Testis (tissue), 3 donors: ENCODE results near the gene CDK14. TPM values are rescaled to one million over a fixed set of nuclear protein-coding genes. Genes with fewer than 3 reads are reported as not detected.

ENCODE experiments used
- DNase-seq: peaks from one replicate; pipeline ENCODE4 v3.0.0-alpha.2; 2019
- H3K27ac ChIP-seq, 2 donors: fragments of 200-600 bp; sonication (generic); one replicate each; pipeline ENCODE4 v1.5.1; 2019
- H3K27me3 ChIP-seq: fragments of 200-600 bp; sonication (generic); one replicate; pipeline ENCODE4 v1.5.1; 2019
- H3K36me3 ChIP-seq: fragments of 200-600 bp; sonication (generic); one replicate; pipeline ENCODE4 v1.5.1; 2017; ENCODE audit warnings: low read depth; ENCODE audit errors: missing control alignments
- H3K4me1 ChIP-seq: fragments of 200-600 bp; sonication (generic); one replicate; pipeline ENCODE4 v1.5.1; 2019
- H3K4me3 ChIP-seq, 2 donors: fragments of 200-600 bp; sonication (generic); one replicate each; pipeline ENCODE4 v1.5.1; 2017 to 2019
- H3K9me3 ChIP-seq: fragments of 200-600 bp; sonication (generic); one replicate; pipeline ENCODE4 v1.5.1; 2017
- CTCF ChIP-seq, 3 experiments: fragments of 450-650 bp in 2 of 3; fragments of 200-600 bp in 1 of 3; sonication (generic) in 1 of 3; IDR thresholded peaks; one replicate each; pipeline ENCODE4 v1.5.1; 2016 to 2019; ENCODE audit warnings: antibody characterized with exemption in 3 of 3, mild to moderate bottlenecking in 2 of 3, moderate library complexity in 1 of 3
- POLR2A ChIP-seq: fragments of 450-650 bp; IDR thresholded peaks from one replicate; pipeline ENCODE4 v1.6.1; 2017; ENCODE audit warnings: antibody characterized with exemption, mild to moderate bottlenecking, moderate library complexity
- WGBS, 2 donors: methylation state at CpG; one replicate each; pipeline ENCODE4 v1.1.5; 2018; 5-methylcytosine and 5-hydroxymethylcytosine counted together
- intact Hi-C: fragments of 100-400 bp; cut with DNase I; formaldehyde crosslinking; loops from one replicate; pipeline ENCODE4 v1.15.1; 2023; ENCODE audit warnings: low total_unique reads
- polyA plus RNA-seq: library from polyadenylated mRNA; stranded (reverse); fragments of 350-450 nt; fragmentation: Illumina TruSeq; extraction: RNeasy Lipid Tissue Mini Kit (QIAGEN cat#74804); gene quantifications from one replicate; pipeline ENCODE4 v1.2.3, GENCODE V29; 2014; ENCODE audit warnings: low read depth, low replicate concordance; ENCODE audit not compliant: insufficient read depth
- total RNA-seq, 2 donors: library from RNA; depleted of rRNA; stranded (reverse); fragments of >200 nt; gene quantifications; one replicate each; pipeline ENCODE4 v1.2.3, GENCODE V29; 2016

Gene CDK14
- total and polyA plus RNA-seq, 3 donors from 2014 or later: 18.9 to 22.7 (median 19.5) TPM

- 90 to 91% methylated on average over 3 of the region's 3 CpGs for WGBS, 2 donors
- intact Hi-C loops: no loop called here
- H3K9me3 ChIP-seq: no peaks in the 10 kb centered on the region
- H3K36me3 ChIP-seq: no peaks in the 10 kb centered on the region
- DNase-seq: no peak
- no peaks in the 10 kb centered on the region for H3K27me3 ChIP-seq
- H3K4me1 ChIP-seq: no peaks in the 10 kb centered on the region
- TF ChIP-seq POLR2A (no peak), CTCF (IDR thresholded peaks at IDR 0.05) (no peak)
- no peak overlapping the region for H3K27ac ChIP-seq
- no peak overlapping the region for H3K4me3 ChIP-seq
Measured at GRCh38 chr7:90939666-90940065, 343.5 kb downstream of the CDK14 start.

- TF ChIP-seq POLR2A (no peak), CTCF (IDR thresholded peaks at IDR 0.05) (no peak)
- H3K9me3 ChIP-seq: no peaks in the 10 kb centered on the region
- H3K27me3 ChIP-seq: no peaks in the 10 kb centered on the region
- no peaks in the 10 kb centered on the region for H3K4me1 ChIP-seq
- no peak overlapping the region for H3K27ac ChIP-seq
- H3K36me3 ChIP-seq: no peaks in the 10 kb centered on the region
- DNase-seq: no peak
- H3K4me3 ChIP-seq: no peak overlapping the region
- intact Hi-C loops: no loop called here
- WGBS, 2 donors: 87 to 94% methylated on average over 3 of the region's 3 CpGs
Measured at GRCh38 chr7:90944021-90944420, 347.9 kb downstream of the CDK14 start.

GRCh38 chr7:90945104-90945787 is 349.1 kb downstream of the CDK14 start:
- Histone ChIP-seq H3K27me3 (no peaks in the 10 kb centered on the region), H3K27ac (no peak overlapping the region), H3K9me3 (no peaks in the 10 kb centered on the region), H3K4me3 (no peak overlapping the region), H3K4me1 (no peaks in the 10 kb centered on the region), H3K36me3 (no peaks in the 10 kb centered on the region)
- DNase-seq: no peak
- 73 to 79% methylated on average over 5 of the region's 5 CpGs for whole genome bisulfite sequencing, 2 donors
- intact Hi-C loops: no loop called here
- TF ChIP-seq CTCF (IDR thresholded peaks at IDR 0.05): no peak
- no peak for TF ChIP-seq POLR2A

- Histone ChIP-seq H3K4me3 (no peak overlapping the region), H3K27ac (no peak overlapping the region), H3K9me3 (no peaks in the 10 kb centered on the region), H3K36me3 (no peaks in the 10 kb centered on the region), H3K4me1 (no peaks in the 10 kb centered on the region), H3K27me3 (no peaks in the 10 kb centered on the region)
- no peak for DNase-seq
- WGBS, 2 donors: 78 to 79% methylated on average over 10 of the region's 10 CpGs
- intact Hi-C loops: no loop called here
- no peak for TF ChIP-seq CTCF (IDR thresholded peaks at IDR 0.05)
- TF ChIP-seq POLR2A: no peak
Measured at GRCh38 chr7:90946730-90947501, 350.8 kb downstream of the CDK14 start.
